Liver (tissue), 3 donors: ENCODE results near the gene KLHL34.
A peak's percentile ranks its signal among the peaks of the same experiment; 100 is the strongest.

Source experiments
- EGR1 ChIP-seq, 2 donors: IDR thresholded peaks; 2 replicates each; pipeline ENCODE4 v1.6.1; 2016 to 2018; ENCODE audit warnings: antibody characterized with exemption in 2 of 2, low read depth in 2 of 2
- GABPA ChIP-seq, 2 donors: IDR thresholded peaks in 1 of 2; conservative IDR thresholded peaks in 1 of 2; 2 replicates each; pipeline ENCODE4 v1.6.1; 2016; ENCODE audit warnings: antibody characterized with exemption in 2 of 2, mild to moderate bottlenecking in 1 of 2, moderate library complexity in 1 of 2
- NR2F2 ChIP-seq: IDR thresholded peaks from 2 replicates; pipeline ENCODE4 v1.6.1; 2016; ENCODE audit warnings: antibody characterized with exemption
- RAD21 ChIP-seq, 2 donors: IDR thresholded peaks; 2 replicates each; pipeline ENCODE4 v1.6.1; 2016; ENCODE audit warnings: antibody characterized with exemption in 2 of 2, mild to moderate bottlenecking in 2 of 2
- YY1 ChIP-seq: IDR thresholded peaks from 2 replicates; pipeline ENCODE4 v1.6.1; 2016; ENCODE audit warnings: antibody characterized with exemption, mild to moderate bottlenecking
- TF ChIP-seq, protein P1 (sequence below): fragments of 150-350 bp; IDR thresholded peaks from 2 replicates; pipeline ENCODE4 v1.5.1; 2017; ENCODE audit warnings: improper control_type of control experiment, low read depth, low read length; ENCODE audit not compliant: missing input control
- TF ChIP-seq, protein P2 (sequence below): IDR thresholded peaks from 2 replicates; pipeline ENCODE4 v1.6.1; 2016; ENCODE audit warnings: antibody characterized with exemption
- donor health status: healthy.
- donor health status: healthy.

- peak in 1 of 2 donors; percentile 22 for TF ChIP-seq RAD21 (IDR thresholded peaks at IDR 0.05)
- TF ChIP-seq, protein P1, sequence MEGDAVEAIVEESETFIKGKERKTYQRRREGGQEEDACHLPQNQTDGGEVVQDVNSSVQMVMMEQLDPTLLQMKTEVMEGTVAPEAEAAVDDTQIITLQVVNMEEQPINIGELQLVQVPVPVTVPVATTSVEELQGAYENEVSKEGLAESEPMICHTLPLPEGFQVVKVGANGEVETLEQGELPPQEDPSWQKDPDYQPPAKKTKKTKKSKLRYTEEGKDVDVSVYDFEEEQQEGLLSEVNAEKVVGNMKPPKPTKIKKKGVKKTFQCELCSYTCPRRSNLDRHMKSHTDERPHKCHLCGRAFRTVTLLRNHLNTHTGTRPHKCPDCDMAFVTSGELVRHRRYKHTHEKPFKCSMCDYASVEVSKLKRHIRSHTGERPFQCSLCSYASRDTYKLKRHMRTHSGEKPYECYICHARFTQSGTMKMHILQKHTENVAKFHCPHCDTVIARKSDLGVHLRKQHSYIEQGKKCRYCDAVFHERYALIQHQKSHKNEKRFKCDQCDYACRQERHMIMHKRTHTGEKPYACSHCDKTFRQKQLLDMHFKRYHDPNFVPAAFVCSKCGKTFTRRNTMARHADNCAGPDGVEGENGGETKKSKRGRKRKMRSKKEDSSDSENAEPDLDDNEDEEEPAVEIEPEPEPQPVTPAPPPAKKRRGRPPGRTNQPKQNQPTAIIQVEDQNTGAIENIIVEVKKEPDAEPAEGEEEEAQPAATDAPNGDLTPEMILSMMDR: no peak
- TF ChIP-seq, protein P2, sequence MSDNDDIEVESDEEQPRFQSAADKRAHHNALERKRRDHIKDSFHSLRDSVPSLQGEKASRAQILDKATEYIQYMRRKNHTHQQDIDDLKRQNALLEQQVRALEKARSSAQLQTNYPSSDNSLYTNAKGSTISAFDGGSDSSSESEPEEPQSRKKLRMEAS: peak; percentile 52
- TF ChIP-seq GABPA (IDR thresholded peaks at IDR 0.05 in 1 of 2, conservative IDR thresholded peaks at IDR 0.05 in 1 of 2): no peak
- TF ChIP-seq YY1: no peak
- peak in 1 of 2 donors; percentile 21 for TF ChIP-seq EGR1 (IDR thresholded peaks at IDR 0.05; ENCODE audit: low read depth in 2 of 2)
- TF ChIP-seq NR2F2: no peak
Observed at GRCh38 chrX:21700967-21701366, 42.8 kb upstream of the KLHL34 start.
